Fibroblast of lung (primary cell): ENCODE measurements around the gene OLFM1. TPM values are rescaled to one million over a fixed set of nuclear protein-coding genes. Genes with fewer than 3 reads are reported as not detected.

Experiments
- DNase-seq, 2 donors: peaks; one replicate each; pipeline versions ENCODE4 v3.0.0 to v3.0.0-alpha.2; 2010; ENCODE audit warnings: low read depth in 2 of 2
- H2AFZ ChIP-seq: 2 replicates; pipeline ENCODE4 v1.5.1; 2012; ENCODE audit warnings: low read length, control low read depth, inconsistent platforms
- H3K27ac ChIP-seq: 2 replicates; pipeline ENCODE4 v1.5.1; 2011; ENCODE audit warnings: low read length, control low read depth; ENCODE audit not compliant: insufficient read depth
- H3K27me3 ChIP-seq: 2 replicates; pipeline ENCODE4 v1.5.1; 2011; ENCODE audit warnings: mild to moderate bottlenecking, low read length; ENCODE audit not compliant: control insufficient read depth, insufficient read depth
- H3K36me3 ChIP-seq: 2 replicates; pipeline ENCODE4 v1.5.1; 2011; ENCODE audit warnings: low read length; ENCODE audit not compliant: control insufficient read depth, insufficient read depth
- H3K4me1 ChIP-seq: 2 replicates; pipeline ENCODE4 v1.5.1; 2011; ENCODE audit warnings: low read length; ENCODE audit not compliant: control insufficient read depth, insufficient read depth; ENCODE audit errors: extremely low read depth
- H3K4me2 ChIP-seq: 2 replicates; pipeline ENCODE4 v1.5.1; 2011; ENCODE audit warnings: low read length, control low read depth; ENCODE audit not compliant: insufficient read depth; ENCODE audit errors: extremely low read depth
- H3K4me3 ChIP-seq, 4 experiments: fragments of 200-600 bp in 1 of 4; sonication (generic) in 1 of 4; replicated peaks in 1 of 4; 2 replicates each; pipeline ENCODE4 v1.5.1; 2011 to 2016; ENCODE audit warnings: low read length in 4 of 4, low read depth in 3 of 4, mild to moderate bottlenecking in 3 of 4, control low read depth in 2 of 4, inconsistent platforms in 1 of 4, mixed read lengths in 1 of 4; ENCODE audit not compliant: insufficient read depth in 1 of 4; ENCODE audit errors: control extremely low read depth in 1 of 4
- H3K79me2 ChIP-seq: 2 replicates; pipeline ENCODE4 v1.5.1; 2012; ENCODE audit warnings: mild to moderate bottlenecking, low read length, inconsistent platforms; ENCODE audit not compliant: control insufficient read depth, insufficient read depth
- H3K9ac ChIP-seq: 2 replicates; pipeline ENCODE4 v1.5.1; 2011; ENCODE audit warnings: mild to moderate bottlenecking, low read length, control low read depth; ENCODE audit not compliant: insufficient read depth
- H3K9me3 ChIP-seq: 2 replicates; pipeline ENCODE4 v1.5.1; 2012; ENCODE audit warnings: low read depth, low read length; ENCODE audit not compliant: control insufficient read depth, insufficient read depth
- H4K20me1 ChIP-seq: 2 replicates; pipeline ENCODE4 v1.5.1; 2011; ENCODE audit warnings: low read length; ENCODE audit not compliant: control insufficient read depth, insufficient read depth; ENCODE audit errors: extremely low read depth
- CTCF ChIP-seq, 2 donors: IDR thresholded peaks in 1 of 2; conservative IDR thresholded peaks in 1 of 2; 1 replicate in 1 of 2; 2 replicates in 1 of 2; pipeline ENCODE4 v1.5.1; 2011 to 2012; ENCODE audit warnings: low read length in 2 of 2, control low read depth in 1 of 2, inconsistent platforms in 1 of 2, low read depth in 1 of 2, mild to moderate bottlenecking in 1 of 2
- EZH2 ChIP-seq: IDR thresholded peaks from 2 replicates; pipeline ENCODE4 v1.5.1; 2012; ENCODE audit warnings: low read length, control low read depth, mild to moderate bottlenecking; ENCODE audit errors: missing control alignments
- polyA plus RNA-seq, 2 donors: library from polyadenylated mRNA; depleted of rRNA in 1 of 2; stranded (reverse) in 1 of 2; unstranded in 1 of 2; fragments of >200 nt; gene quantifications; 2 replicates each; pipeline ENCODE4 v1.2.1, GENCODE V29; 2011 to 2012; ENCODE audit warnings: missing spikeins in 1 of 2
- total RNA-seq: library from RNA; depleted of rRNA; stranded (reverse); fragments of >200 nt; gene quantifications from 2 replicates; pipeline ENCODE4 v1.2.1, GENCODE V29; 2014

OLFM1 gene
- total and polyA plus RNA-seq, 2 donors (not counting 1 experiment from before 2014, with no cell fraction given): 2.0 to 7.6 TPM

GRCh38 chr9:135068776-135069415 lies 18.6 kb upstream of the OLFM1 start:
- Histone ChIP-seq H3K36me3 (no peaks in the 10 kb centered on the region), H3K9ac (no peak overlapping the region), H3K4me2 (no peak overlapping the region), H3K9me3 (no peaks in the 10 kb centered on the region), H3K4me1 (no peaks in the 10 kb centered on the region), H4K20me1 (no peaks in the 10 kb centered on the region), H2AFZ (no peak overlapping the region), H3K27ac (no peak overlapping the region), H3K79me2 (no peaks in the 10 kb centered on the region), H3K27me3 (no peaks in the 10 kb centered on the region), H3K4me3 (no peak overlapping the region)
- TF ChIP-seq CTCF (conservative IDR thresholded peaks at IDR 0.05 in 1 of 2, IDR thresholded peaks at IDR 0.05 in 1 of 2; ENCODE audit: low read depth in 1 of 2, low read length in 2 of 2) (no peak), EZH2 (no peak)
- DNase-seq: no peak

GRCh38 chr9:135069558-135070197 lies 17.8 kb upstream of the OLFM1 start:
- no peak for DNase-seq
- Histone ChIP-seq H3K79me2 (no peaks in the 10 kb centered on the region), H3K27me3 (no peaks in the 10 kb centered on the region), H3K36me3 (no peaks in the 10 kb centered on the region), H3K9ac (no peak overlapping the region), H3K4me3 (no peak overlapping the region), H3K4me2 (no peak overlapping the region), H4K20me1 (no peaks in the 10 kb centered on the region), H3K4me1 (no peaks in the 10 kb centered on the region), H3K27ac (no peak overlapping the region), H3K9me3 (no peaks in the 10 kb centered on the region), H2AFZ (no peak overlapping the region)
- TF ChIP-seq CTCF (conservative IDR thresholded peaks at IDR 0.05 in 1 of 2, IDR thresholded peaks at IDR 0.05 in 1 of 2; ENCODE audit: low read depth in 1 of 2, low read length in 2 of 2): no peak
- no peak for TF ChIP-seq EZH2

DNA sequence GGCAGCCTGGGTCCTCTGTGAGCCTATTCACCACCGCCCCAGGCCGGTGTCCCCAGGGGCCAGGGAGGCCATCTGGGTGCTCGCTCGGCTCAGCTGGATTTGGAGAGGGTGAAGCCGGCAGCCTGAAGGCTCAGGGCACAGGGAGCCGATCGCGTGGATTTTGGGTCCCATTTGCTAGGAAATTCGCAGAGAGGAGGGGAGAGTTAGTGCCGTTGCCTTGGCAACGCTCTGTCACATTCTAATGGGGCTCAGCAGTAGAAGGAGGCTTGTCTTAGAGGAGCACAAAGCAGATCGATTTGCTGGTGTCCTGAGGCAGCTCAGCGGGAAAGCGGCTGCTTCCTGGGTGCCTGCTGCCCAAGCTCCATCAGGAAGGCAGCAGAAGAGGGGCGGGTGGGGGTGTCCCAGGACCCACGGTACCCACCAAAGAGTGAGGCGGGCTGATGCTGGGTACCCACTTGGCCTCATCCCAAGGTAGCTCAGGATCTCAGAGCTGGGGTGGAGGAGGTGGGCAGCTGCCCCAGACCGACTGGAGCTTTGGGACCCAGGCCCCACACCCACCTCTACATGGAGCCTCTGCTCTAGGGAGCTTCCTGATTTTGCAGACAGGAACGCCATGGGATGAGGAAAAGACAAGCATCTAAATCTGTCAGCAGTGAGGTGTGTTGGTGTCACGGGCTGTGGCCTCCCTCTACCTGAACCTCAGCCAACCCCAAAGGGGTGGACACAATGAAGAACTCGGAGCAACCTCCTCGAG lies 17.1 kb upstream of the OLFM1 start:
- H3K27ac ChIP-seq: no peak overlapping the region
- no peaks in the 10 kb centered on the region for H3K27me3 ChIP-seq
- H3K4me3 ChIP-seq: no peak overlapping the region
- H3K9me3 ChIP-seq: no peaks in the 10 kb centered on the region
- H3K4me2 ChIP-seq: no peak overlapping the region
- H3K79me2 ChIP-seq: no peaks in the 10 kb centered on the region
- H3K9ac ChIP-seq: no peak overlapping the region
- no peaks in the 10 kb centered on the region for H4K20me1 ChIP-seq
- no peaks in the 10 kb centered on the region for H3K36me3 ChIP-seq
- no peak for DNase-seq
- no peaks in the 10 kb centered on the region for H3K4me1 ChIP-seq
- no peak overlapping the region for H2AFZ ChIP-seq
- TF ChIP-seq EZH2 (no peak), CTCF (conservative IDR thresholded peaks at IDR 0.05 in 1 of 2, IDR thresholded peaks at IDR 0.05 in 1 of 2; ENCODE audit: low read depth in 1 of 2, low read length in 2 of 2) (no peak)
